Hepatocyte (in vitro differentiated cells): ENCODE results near the gene EIF3B. TPM values are rescaled to one million over a fixed set of nuclear protein-coding genes. Genes with fewer than 3 reads are reported as not detected.
"Not testable (repeated sequence)": the region's sequence is repeated elsewhere in the genome, so short reads cannot be mapped to it uniquely, and the experiment has no call there.

Source experiments
- DNase-seq: peaks from one replicate; pipeline ENCODE4 v3.0.0-alpha.2; 2016; ENCODE audit warnings: low spot score
- H2AFZ ChIP-seq: fragments of 200-600 bp; sonication (generic); 2 replicates; pipeline ENCODE4 v1.6.0; 2016; ENCODE audit warnings: antibody characterized with exemption, mild to moderate bottlenecking
- H3K27ac ChIP-seq: fragments of 200-600 bp; sonication (generic); 2 replicates; pipeline ENCODE4 v1.5.1; 2016; ENCODE audit warnings: mild to moderate bottlenecking
- H3K27me3 ChIP-seq: fragments of 200-600 bp; sonication (generic); 2 replicates; pipeline ENCODE4 v1.6.1; 2016
- H3K36me3 ChIP-seq: fragments of 200-600 bp; sonication (generic); replicated peaks from 2 replicates; pipeline ENCODE4 v1.5.1; 2016; ENCODE audit warnings: low read depth; ENCODE audit not compliant: insufficient read depth
- H3K4me1 ChIP-seq: fragments of 200-600 bp; sonication (generic); 2 replicates; pipeline ENCODE4 v1.5.1; 2016; ENCODE audit warnings: mild to moderate bottlenecking, moderate library complexity; ENCODE audit not compliant: insufficient read depth
- H3K4me2 ChIP-seq: fragments of 200-600 bp; sonication (generic); 2 replicates; pipeline ENCODE4 v1.6.0; 2016
- H3K4me3 ChIP-seq: fragments of 200-600 bp; sonication (generic); 2 replicates; pipeline ENCODE4 v1.5.1; 2016; ENCODE audit warnings: mild to moderate bottlenecking
- H3K79me2 ChIP-seq: fragments of 200-600 bp; sonication (generic); 2 replicates; pipeline ENCODE4 v1.6.0; 2017; ENCODE audit warnings: mild to moderate bottlenecking
- H3K9me2 ChIP-seq: fragments of 200-600 bp; sonication (generic); replicated peaks from 2 replicates; pipeline ENCODE4 v1.6.0; 2017; ENCODE audit warnings: mild to moderate bottlenecking; ENCODE audit not compliant: insufficient read depth
- H3K9me3 ChIP-seq: fragments of 200-600 bp; sonication (generic); 2 replicates; pipeline ENCODE4 v1.5.1; 2016; ENCODE audit warnings: low read depth, mild to moderate bottlenecking
- H4K20me1 ChIP-seq: fragments of 200-600 bp; sonication (generic); 2 replicates; pipeline ENCODE4 v1.6.0; 2016; ENCODE audit warnings: mild to moderate bottlenecking; ENCODE audit not compliant: insufficient read depth, poor library complexity, severe bottlenecking
- EZH2 ChIP-seq: fragments of 200-600 bp; sonication (generic); IDR thresholded peaks from 2 replicates; pipeline ENCODE4 v1.6.1; 2016; ENCODE audit warnings: antibody characterized with exemption, mild to moderate bottlenecking, borderline replicate concordance
- EZH2phosphoT487 ChIP-seq: fragments of 200-600 bp; sonication (generic); IDR thresholded peaks from one replicate; pipeline ENCODE4 v1.6.1; 2018; ENCODE audit warnings: antibody characterized with exemption, mild to moderate bottlenecking, low read depth, moderate library complexity; ENCODE audit not compliant: unreplicated experiment, severe bottlenecking
- WGBS: methylation state at CpG from one replicate; pipeline ENCODE4 v1.1.6; 2016; ENCODE audit warnings: low lambda C conversion rate; ENCODE audit errors: missing lambda C conversion rate; 5-methylcytosine and 5-hydroxymethylcytosine counted together
- polyA plus RNA-seq: library from polyadenylated mRNA; unstranded; fragments of >200 nt; fragmentation: Nextera tagmentation; extraction: Ambion mirVana; gene quantifications from 2 replicates; pipeline ENCODE4 v1.2.1, GENCODE V29; 2016
- total RNA-seq: library from RNA; depleted of rRNA; stranded (reverse); fragments of >200 nt; gene quantifications from 2 replicates; pipeline ENCODE4 v1.2.3, GENCODE V29; 2014
- TF ChIP-seq, protein P1 (sequence below): fragments of 200-600 bp; sonication (generic); IDR thresholded peaks from 2 replicates; pipeline ENCODE4 v1.5.1; 2016; ENCODE audit warnings: antibody characterized with exemption, mild to moderate bottlenecking; ENCODE audit not compliant: poor library complexity

The EIF3B gene
- total and polyA plus RNA-seq, 2 experiments from 2014 or later: 122 to 145 TPM

DNA sequence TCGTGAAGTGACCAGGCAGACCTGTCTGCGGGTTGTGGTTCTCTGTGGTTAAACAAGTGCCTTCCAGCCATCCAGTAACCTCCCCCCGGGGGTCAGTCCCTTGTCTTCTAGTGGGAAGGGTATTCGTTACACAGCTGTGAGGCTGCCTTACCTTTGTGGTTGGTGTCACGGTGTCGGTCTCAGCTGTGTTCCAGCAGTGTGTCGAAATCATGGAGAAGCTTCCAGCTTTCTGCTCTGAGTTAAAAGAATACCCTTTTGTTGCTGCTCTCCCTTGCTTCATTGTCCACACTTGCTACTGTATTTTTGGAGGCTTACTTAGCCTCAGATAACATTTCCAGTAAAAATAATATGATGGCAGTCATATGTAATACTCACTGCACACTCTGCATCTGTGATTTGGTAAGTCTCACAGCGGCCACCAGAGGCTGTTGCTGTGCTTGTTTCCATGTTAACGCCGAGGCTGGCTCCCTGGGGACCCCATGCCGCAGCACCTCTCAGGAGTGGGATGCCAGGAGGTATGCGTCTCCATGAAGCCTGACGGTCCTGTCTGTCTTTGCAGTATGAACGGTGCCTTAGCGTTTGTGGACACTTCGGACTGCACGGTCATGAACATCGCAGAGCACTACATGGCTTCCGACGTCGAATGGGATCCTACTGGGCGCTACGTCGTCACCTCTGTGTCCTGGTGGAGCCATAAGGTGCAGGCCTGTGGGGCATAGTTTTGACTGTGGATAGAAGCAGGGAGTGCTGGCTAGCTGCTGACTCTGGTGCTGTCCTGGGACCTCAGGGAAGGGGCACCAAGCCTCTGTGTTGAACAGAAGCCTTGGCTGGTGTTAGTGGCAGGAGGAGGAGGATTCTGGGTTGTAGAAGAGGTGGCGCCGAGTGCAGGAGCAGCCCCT is 20.5 kb downstream of the EIF3B start:
- H3K9me3 ChIP-seq: no peaks in the 10 kb centered on the region
- no peaks in the 10 kb centered on the region for H3K4me1 ChIP-seq
- TF ChIP-seq EZH2 (no peak), EZH2phosphoT487 (no peak)
- TF ChIP-seq, protein P1, sequence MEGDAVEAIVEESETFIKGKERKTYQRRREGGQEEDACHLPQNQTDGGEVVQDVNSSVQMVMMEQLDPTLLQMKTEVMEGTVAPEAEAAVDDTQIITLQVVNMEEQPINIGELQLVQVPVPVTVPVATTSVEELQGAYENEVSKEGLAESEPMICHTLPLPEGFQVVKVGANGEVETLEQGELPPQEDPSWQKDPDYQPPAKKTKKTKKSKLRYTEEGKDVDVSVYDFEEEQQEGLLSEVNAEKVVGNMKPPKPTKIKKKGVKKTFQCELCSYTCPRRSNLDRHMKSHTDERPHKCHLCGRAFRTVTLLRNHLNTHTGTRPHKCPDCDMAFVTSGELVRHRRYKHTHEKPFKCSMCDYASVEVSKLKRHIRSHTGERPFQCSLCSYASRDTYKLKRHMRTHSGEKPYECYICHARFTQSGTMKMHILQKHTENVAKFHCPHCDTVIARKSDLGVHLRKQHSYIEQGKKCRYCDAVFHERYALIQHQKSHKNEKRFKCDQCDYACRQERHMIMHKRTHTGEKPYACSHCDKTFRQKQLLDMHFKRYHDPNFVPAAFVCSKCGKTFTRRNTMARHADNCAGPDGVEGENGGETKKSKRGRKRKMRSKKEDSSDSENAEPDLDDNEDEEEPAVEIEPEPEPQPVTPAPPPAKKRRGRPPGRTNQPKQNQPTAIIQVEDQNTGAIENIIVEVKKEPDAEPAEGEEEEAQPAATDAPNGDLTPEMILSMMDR: no peak
- H3K36me3 ChIP-seq: no peaks in the 10 kb centered on the region
- H3K27me3 ChIP-seq: no peaks in the 10 kb centered on the region
- H3K27ac ChIP-seq: no peak overlapping the region
- peaks cover 19% of the 10 kb centered on the region for H3K79me2 ChIP-seq
- no peaks in the 10 kb centered on the region for H3K9me2 ChIP-seq
- H3K4me2 ChIP-seq: no peak overlapping the region
- peaks cover 13% of the 10 kb centered on the region for H4K20me1 ChIP-seq
- no peak overlapping the region for H3K4me3 ChIP-seq
- H2AFZ ChIP-seq: no peak overlapping the region
- 94% methylated on average over 26 of the region's 26 CpGs for WGBS
- no peak for DNase-seq

DNA sequence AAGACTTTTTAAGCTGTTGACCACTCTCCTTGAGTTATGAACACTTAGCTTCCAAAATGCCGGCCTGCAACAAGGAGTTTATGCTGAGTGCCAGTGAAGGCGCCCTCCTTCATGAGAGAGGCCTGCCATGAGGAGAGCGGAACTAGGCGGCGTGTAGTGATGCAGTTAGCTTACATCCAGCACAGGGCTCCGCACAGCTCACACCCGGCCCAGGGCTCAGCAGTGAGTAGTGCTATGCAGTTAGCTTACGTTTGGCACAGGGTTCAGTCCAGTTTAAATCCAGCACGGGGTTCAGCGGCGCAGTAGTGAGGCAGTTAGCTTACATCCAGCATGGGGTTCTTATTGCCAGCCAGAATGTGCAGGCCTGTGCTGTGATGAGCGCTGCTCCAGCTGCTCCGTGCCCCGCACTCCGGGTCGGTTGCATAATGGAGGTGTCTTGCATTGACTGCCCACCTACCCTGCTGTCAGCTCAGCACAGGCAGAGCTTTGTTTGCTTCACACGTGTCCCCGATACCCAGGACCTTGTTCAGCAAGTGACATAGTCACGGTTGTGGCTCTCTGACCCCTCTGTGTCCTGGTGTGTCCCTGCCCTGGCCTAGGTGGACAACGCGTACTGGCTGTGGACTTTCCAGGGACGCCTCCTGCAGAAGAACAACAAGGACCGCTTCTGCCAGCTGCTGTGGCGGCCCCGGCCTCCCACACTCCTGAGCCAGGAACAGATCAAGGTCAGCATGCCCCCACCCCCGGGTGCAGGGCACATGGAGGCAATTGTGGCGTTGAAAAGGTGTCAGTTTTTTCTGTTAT is 21.9 kb downstream of the EIF3B start:
- no peak overlapping the region for H3K4me3 ChIP-seq
- no peaks in the 10 kb centered on the region for H3K9me2 ChIP-seq
- H3K4me2 ChIP-seq: no peak overlapping the region
- peaks cover 16% of the 10 kb centered on the region for H3K79me2 ChIP-seq
- DNase-seq: no peak
- no peak overlapping the region for H2AFZ ChIP-seq
- peaks cover 13% of the 10 kb centered on the region for H4K20me1 ChIP-seq
- H3K27ac ChIP-seq: no peak overlapping the region
- H3K27me3 ChIP-seq: no peaks in the 10 kb centered on the region
- TF ChIP-seq, protein P1: no peak
- no peak for TF ChIP-seq EZH2phosphoT487
- TF ChIP-seq EZH2: no peak
- no peaks in the 10 kb centered on the region for H3K36me3 ChIP-seq
- 95% methylated on average over 27 of the region's 27 CpGs for WGBS
- H3K4me1 ChIP-seq: no peaks in the 10 kb centered on the region
- H3K9me3 ChIP-seq: no peaks in the 10 kb centered on the region

DNA sequence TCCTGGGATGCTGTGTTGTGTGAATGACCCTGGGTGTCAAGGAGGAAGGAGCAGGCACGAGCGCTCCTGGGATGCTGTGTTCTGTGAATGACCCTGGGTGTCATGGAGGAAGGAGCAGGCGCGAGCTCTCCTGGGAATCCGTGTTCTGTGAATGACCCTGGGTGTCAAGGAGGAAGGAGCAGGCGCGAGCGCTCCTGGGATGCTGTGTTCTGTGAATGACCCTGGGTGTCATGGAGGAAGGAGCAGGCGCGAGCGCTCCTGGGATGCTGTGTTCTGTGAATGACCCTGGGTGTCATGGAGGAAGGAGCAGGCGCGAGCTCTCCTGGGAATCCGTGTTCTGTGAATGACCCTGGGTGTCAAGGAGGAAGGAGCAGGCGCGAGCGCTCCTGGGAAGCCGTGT is 22.9 kb downstream of the EIF3B start:
- not testable (repeated sequence) for H3K4me2 ChIP-seq, H2AFZ ChIP-seq, DNase-seq, H3K9me2 ChIP-seq, H3K36me3 ChIP-seq, H3K9me3 ChIP-seq, H3K27me3 ChIP-seq, H3K4me3 ChIP-seq, H3K27ac ChIP-seq, H3K4me1 ChIP-seq
- Histone ChIP-seq H4K20me1 (peaks cover 13% of the 10 kb centered on the region), H3K79me2 (peaks cover 11% of the 10 kb centered on the region)
- 98% methylated on average over 5 of the region's 18 CpGs for WGBS

DNA sequence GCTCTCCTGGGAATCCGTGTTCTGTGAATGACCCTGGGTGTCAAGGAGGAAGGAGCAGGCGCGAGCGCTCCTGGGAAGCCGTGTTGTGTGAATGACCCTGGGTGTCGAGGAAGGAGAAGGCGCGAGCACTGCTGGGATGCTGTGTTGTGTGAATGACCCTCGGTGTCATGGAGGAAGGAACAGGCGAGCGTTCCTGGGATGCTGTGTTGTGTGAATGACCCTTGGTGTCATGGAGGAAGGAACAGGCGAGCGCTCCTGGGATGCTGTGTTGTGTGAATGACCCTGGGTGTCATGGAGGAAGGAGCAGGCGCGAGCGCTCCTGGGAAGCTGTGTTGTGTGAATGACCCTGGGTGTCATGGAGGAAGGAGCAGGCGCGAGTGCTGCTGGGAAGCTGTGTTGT is 23.5 kb downstream of the EIF3B start:
- WGBS: 99% methylated on average over 13 of the region's 18 CpGs
- not testable (repeated sequence) for H3K36me3 ChIP-seq, H3K27ac ChIP-seq, DNase-seq, H3K4me2 ChIP-seq, H3K27me3 ChIP-seq, H3K9me3 ChIP-seq, H3K9me2 ChIP-seq, H2AFZ ChIP-seq, H3K4me1 ChIP-seq, H3K4me3 ChIP-seq
- peaks cover 13% of the 10 kb centered on the region for H4K20me1 ChIP-seq
- peaks cover 11% of the 10 kb centered on the region for H3K79me2 ChIP-seq
